CD1c-positive myeloid dendritic cell (primary cell): ENCODE results near the gene DIPK2A.

Experiments
- DNase-seq: peaks from one replicate; pipeline ENCODE4 v3.0.0-alpha.2; 2016; ENCODE audit errors: extremely low spot score

The DIPK2A gene

GRCh38 chr3:143974271-143975238 is 2.9 kb downstream of the DIPK2A start:
- DNase-seq: peak; percentile 12

DNA sequence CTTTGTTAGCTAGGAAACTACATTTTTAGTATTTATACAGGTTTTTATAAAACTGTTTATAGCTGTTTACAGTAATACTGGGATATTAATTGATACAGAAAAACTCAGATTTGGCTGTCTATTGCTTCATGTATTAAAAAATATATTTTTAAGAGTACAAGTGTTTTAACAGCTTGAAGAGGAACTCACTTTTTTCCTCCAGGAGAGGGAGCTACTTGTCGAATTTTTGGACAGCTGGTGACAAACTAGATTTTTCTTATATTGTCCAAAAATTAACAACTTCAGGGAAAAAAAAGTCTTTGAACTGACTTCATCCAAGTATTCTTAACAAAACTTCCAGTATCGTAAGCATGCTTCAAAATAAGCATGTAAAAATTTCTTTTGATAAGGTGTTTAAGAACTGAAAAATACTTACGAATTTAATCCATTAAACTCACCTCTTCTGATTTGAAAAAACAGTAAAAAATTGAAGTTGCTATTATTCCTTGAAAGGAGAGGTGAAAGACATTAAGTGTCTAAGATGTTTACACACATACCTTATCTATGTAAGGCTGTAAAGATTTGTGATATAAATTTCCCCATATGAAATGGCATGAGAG is 4.0 kb downstream of the DIPK2A start:
- DNase-seq: peak; percentile 64

GRCh38 chr3:143977341-143978262 is 6.0 kb downstream of the DIPK2A start:
- DNase-seq: peak; percentile 81

DNA sequence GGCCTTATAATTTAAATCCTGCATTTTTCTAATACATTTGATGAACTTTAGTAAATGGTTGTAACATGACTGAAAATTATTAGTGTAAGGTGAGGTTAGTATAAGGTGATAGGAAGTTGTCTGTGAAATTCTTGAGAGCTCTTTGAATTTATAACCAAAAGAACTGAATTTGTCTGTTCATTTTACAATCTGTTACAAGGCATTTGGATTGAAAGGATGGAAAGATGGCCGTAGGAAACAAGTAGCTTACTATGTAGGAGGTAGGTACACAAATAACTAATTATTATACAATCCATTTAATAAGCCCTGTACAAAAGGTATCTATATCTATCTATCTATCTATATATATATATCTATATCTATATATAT is 6.6 kb downstream of the DIPK2A start:
- no peak for DNase-seq

- DNase-seq: no peak
Measured at GRCh38 chr3:143979041-143979440, 7.4 kb downstream of the DIPK2A start.

DNA sequence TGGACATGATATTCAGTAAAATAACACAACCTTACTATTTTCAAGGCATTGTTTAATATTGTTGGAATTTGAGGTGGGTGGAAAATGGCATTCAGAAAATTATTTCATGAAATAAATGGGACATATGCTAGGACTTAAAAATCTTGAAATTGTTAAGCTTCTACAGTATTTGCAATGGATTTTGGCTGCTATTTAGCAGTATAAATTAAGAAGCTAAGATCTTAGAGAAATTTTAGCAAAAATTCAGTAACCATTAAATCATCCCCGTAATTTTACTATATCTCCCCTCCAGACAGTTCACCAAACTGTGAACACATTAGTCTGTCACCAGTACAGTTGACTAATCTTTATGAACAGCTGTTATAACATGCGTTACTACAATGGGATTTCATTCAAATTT is 8.2 kb downstream of the DIPK2A start:
- DNase-seq: no peak

GRCh38 chr3:143988306-143988705 is 16.7 kb downstream of the DIPK2A start:
- DNase-seq: no peak

DNA sequence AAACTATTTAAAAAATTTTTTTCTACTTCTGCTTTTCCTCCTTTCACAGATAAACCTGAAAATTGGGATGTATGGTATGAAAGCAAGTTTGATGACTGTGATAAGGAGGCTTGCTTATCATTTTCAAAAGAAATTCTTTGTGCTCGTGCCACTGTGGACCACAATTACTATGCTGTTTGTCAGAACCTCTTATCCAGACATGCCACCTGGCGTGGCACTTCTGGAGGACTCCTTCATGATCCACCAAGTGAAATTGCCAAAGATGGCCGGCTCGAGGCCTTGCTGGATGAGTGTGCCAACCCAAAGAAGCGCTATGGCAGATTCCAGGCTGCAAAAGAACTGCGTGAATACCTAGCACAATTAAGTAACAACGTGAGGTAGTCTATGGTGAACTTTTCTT is 17.8 kb downstream of the DIPK2A start:
- DNase-seq: no peak

- DNase-seq: no peak
Measured at GRCh38 chr3:143991713-143992112, 20.1 kb downstream of the DIPK2A start.

DNA sequence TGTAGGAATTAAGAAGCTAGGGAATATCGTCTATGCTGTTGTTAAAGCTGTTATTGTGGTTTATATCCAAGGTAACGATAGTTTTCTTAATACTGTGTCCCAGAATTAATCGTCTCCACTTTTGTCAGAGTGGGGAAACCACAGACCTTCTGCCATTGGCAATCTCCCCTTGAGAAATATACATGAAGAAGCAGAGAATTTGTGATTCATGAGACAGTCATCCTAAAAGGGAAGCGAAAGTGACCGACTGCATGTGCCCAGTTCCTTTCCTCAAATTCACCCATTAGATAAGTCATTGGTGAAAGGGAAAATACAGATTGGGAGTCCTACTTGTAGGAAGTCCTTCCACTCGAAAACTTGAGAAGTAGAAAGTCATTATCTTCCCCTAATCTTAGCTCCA is 26.6 kb downstream of the DIPK2A start:
- DNase-seq: peak; percentile 95

GRCh38 chr3:144003051-144003450 is 31.4 kb downstream of the DIPK2A start:
- no peak for DNase-seq

GRCh38 chr3:144010371-144010770 is 38.7 kb downstream of the DIPK2A start:
- DNase-seq: no peak

DNA sequence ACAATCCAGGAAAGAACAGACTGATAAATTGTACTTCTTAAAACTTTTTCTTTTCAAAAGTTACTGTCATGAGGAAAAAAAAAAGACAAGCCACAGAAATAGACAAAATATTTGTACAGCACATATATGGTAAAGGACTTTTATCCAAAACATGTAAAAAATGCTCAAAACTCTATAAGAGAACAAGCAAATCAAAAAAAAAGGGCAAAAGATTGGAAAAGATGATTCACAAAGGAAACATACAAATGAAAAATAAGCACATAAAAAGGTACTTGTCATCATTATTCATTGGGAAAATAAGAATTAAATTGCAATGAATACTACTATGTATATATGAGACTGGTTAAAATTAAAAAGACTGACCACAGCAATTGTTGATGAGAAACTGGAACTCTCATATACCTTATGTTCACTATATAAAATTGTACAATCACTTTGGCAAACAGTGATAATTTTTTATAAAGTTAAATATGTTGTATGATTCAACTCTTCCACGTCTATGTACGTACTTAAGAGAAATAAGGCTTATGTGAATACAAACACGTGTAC is 39.7 kb downstream of the DIPK2A start:
- DNase-seq: no peak

- DNase-seq: no peak
Measured at GRCh38 chr3:144015133-144015532, 43.5 kb downstream of the DIPK2A start.

- DNase-seq: no peak
Measured at GRCh38 chr3:144018776-144019175, 47.2 kb downstream of the DIPK2A start.
